Esophagus muscularis mucosa (tissue), 3 donors: ENCODE data around the gene AHSG.

ENCODE experiments used
- POLR2A ChIP-seq: fragments of 450-650 bp; IDR thresholded peaks from one replicate; pipeline ENCODE4 v1.6.1; 2017; ENCODE audit warnings: antibody characterized with exemption, moderate library complexity, mild to moderate bottlenecking, low read depth
- POLR2AphosphoS5 ChIP-seq, 2 donors: sonication (generic); formaldehyde crosslinking; IDR thresholded peaks; one replicate each; pipeline ENCODE4 v1.6.1; 2017; ENCODE audit warnings: antibody characterized with exemption in 2 of 2
- TF ChIP-seq, protein P1 (sequence below), 3 experiments: fragments of 200-600 bp in 2 of 3; fragments of 450-650 bp in 1 of 3; sonication (generic) in 2 of 3; IDR thresholded peaks; one replicate each; pipeline ENCODE4 v1.5.1; 2017 to 2019; ENCODE audit warnings: antibody characterized with exemption in 3 of 3, mild to moderate bottlenecking in 2 of 3, moderate library complexity in 1 of 3

DNA sequence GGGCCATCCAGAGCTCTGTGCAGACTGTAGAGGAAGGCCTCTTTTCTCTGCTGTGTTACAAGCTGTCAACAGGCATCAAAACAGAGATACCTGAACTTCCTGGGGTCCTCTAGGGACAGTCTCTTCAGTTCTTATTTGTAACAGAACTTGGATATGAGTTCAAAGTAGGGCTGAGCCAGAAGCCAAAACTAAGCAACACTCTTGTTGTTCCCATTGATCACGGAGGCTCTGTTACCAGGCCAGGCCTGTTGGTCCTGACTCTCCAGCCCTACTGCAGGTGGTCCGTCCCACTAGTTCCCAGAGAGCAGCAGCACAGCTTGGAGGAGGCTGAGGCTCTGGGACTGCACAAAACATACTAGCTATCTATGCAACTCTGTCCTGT lies 13.1 kb upstream of the AHSG start:
- TF ChIP-seq POLR2A (no peak), POLR2AphosphoS5 (IDR thresholded peaks at IDR 0.05) (no peak)
- TF ChIP-seq, protein P1, sequence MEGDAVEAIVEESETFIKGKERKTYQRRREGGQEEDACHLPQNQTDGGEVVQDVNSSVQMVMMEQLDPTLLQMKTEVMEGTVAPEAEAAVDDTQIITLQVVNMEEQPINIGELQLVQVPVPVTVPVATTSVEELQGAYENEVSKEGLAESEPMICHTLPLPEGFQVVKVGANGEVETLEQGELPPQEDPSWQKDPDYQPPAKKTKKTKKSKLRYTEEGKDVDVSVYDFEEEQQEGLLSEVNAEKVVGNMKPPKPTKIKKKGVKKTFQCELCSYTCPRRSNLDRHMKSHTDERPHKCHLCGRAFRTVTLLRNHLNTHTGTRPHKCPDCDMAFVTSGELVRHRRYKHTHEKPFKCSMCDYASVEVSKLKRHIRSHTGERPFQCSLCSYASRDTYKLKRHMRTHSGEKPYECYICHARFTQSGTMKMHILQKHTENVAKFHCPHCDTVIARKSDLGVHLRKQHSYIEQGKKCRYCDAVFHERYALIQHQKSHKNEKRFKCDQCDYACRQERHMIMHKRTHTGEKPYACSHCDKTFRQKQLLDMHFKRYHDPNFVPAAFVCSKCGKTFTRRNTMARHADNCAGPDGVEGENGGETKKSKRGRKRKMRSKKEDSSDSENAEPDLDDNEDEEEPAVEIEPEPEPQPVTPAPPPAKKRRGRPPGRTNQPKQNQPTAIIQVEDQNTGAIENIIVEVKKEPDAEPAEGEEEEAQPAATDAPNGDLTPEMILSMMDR (IDR thresholded peaks at IDR 0.05): no peak
